HG02798 (cell line): Measurements from ENCODE around the gene NR4A1.
A peak's percentile ranks its signal among the peaks of the same experiment; 100 is the strongest.
"Not testable (repeated sequence)": the region's sequence is repeated elsewhere in the genome, so short reads cannot be mapped to it uniquely, and the experiment has no call there.

ENCODE experiments used
- ATAC-seq: cut with Tn5 transposase; IDR thresholded peaks from one replicate; pipeline ENCODE4 v1.9.1; 2021; ENCODE audit warnings: mild to moderate bottlenecking; ENCODE audit not compliant: unreplicated experiment, poor library complexity

NR4A1 gene

DNA sequence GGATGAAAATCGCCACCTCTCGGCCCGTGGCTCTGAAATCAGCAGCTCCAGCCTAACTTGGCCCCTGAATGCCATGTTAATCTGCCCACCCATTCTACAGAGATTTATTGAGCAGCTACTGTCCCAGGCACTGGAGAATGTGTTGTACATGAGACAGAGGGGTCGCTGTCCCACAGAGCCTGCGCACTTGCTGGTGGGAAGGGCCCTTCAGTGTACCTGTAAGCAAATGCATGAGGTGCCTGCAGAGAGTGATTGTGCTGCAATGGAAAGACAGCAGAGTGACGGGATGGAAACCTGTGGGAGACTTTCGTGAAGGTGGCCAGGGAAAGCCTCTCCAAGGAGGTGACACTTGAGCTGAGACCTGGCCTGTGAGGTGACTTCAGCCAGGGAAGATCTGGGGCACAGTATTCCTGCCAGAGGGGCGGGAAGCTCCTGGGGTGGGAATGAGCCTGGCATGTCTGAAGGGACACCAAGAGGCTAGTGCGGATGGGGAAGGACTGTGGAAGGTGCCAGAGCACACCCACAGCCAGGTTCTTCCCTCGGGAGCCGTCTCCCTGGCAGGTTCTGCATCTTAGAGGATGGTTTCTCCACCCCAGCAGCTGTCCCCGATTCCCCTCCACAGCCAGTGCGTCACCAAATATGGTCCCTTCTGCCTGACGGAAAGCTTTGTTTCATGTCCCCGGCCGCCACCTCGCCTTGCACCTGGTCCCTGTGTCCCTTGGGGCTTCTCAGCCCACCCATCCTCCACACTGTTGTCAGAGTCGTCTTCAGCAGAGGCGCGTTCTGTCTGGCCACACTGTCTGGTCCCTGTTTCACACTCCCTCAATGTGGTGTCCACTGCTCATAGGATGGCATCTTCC is 36.9 kb downstream of the NR4A1 start:
- peak; percentile 75 for ATAC-seq

DNA sequence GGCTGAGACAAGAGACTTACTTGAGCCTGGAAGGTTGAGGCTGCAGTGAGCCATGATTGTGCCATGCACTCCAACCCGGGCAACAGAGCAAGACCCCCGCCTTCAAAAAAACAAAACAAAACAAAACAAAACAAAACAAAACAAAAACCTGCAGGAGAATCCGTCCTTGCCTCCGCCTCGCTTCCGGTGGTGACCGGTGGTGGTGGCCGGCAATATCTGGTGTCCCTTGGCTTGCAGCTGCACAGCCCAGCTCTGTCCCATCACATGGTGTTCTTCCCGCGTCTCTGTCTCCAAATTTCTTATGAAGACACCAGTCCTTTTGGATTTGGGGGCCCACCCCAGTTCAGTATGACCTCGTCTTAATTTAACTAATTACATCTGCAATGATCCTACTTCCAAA is 38.2 kb downstream of the NR4A1 start:
- no peak for ATAC-seq

DNA sequence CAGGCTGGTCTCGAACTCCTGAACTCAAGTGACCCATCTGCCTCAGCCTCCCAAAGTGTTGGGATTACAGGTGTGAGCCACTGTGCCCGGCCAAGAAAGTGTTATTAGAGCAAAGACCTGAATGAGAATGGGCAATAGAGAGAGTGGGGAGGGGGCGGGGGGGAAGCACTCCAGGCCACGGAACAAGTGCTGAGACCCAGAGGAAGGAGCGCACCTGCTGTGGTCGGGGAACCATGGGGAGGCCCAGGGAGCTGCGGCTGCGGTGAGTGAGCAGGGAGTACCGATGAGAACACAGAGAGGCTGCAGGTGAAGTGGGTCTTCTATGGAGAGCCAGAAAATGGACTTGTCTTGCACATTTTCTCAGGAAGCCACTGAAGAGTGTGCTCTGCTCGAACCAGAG is 39.0 kb downstream of the NR4A1 start:
- ATAC-seq, result no peak

DNA sequence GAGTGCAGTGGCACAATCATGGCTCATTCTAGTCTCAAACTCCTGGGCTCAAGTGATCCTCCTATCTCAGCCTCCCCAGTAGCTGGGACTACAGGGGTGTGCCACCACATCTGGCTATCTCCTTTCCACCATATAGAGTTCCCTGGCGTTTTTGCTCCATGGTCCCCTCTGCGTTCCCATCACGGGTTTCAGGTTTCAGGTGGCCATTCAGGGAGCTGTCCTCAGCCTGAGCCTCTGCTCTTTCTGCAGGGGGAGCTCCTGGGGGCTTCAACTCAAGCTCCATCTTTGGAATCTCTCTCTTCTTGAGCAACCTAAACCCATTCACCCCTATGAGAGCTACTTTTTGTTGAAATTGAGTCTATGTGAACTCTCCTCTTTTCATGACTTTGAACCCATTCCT is 39.8 kb downstream of the NR4A1 start:
- ATAC-seq, result no peak

DNA sequence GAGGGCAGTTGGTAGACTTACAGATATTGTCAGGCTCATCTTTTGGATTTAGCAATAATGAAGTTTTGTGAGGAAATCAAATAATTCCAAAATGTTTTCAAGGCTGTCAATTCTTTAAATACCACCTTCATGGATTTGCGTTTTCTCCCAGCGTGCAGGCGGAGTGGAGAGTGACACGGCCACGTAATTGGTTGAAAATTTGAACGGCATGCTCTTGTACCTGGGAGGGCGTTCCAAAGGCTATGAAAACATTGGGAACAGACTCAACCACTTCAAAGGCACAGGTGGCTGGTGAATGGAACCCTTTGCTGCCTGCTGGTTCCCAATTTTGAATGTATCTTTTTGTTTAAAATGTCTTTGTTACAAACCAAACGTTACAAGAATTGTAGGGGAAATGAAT is 40.6 kb downstream of the NR4A1 start:
- no peak for ATAC-seq

DNA sequence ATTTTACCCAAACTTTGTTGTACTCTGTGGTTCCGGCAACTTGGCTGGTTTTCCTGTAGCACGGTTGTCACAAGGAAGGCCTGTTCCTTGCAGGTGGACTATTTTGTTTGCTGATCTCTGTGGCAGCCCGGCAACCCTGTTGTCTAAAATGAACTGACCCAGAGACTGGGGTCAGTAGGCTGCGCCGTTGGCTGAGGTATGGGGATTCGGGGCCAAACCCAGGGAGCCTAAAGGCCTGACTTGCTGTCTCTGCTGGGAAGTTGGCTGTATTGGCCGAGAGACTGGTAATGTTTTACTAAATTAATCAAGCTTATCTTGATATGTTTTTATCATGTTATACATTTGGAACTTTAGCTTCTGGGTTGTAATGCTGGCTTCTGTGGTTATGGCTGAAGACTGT is 42.1 kb downstream of the NR4A1 start:
- ATAC-seq, result no peak

DNA sequence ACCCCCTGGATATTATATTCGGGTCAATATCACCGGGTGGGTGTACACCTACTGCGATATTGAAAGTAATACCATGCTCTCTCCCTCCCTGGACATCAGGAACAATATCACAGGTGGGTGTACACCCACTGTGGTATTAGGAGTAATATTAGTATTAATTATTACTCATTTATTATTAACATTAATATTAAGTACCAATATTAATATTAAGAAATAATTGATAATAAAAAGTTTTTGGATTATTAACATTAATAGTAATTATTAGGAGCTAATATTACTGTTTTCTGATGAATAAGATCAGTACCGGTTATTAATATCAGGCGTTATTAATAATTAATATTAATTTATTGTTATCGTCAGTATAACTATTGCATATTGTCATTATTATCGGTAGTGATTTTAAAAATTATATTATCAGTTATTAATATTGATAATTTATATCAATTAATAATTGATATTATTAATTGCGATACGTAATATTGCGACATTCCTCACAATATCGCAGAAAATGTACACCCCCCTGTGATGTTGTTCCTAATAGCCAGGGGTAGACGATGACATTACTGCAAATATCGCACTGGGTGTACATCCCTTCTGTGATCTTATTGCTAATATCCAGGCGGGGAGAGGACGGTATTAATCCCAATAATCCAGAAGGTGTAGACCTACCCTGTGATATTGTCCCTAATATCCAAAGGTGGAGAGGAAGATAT is 45.2 kb downstream of the NR4A1 start:
- ATAC-seq, result no peak

DNA sequence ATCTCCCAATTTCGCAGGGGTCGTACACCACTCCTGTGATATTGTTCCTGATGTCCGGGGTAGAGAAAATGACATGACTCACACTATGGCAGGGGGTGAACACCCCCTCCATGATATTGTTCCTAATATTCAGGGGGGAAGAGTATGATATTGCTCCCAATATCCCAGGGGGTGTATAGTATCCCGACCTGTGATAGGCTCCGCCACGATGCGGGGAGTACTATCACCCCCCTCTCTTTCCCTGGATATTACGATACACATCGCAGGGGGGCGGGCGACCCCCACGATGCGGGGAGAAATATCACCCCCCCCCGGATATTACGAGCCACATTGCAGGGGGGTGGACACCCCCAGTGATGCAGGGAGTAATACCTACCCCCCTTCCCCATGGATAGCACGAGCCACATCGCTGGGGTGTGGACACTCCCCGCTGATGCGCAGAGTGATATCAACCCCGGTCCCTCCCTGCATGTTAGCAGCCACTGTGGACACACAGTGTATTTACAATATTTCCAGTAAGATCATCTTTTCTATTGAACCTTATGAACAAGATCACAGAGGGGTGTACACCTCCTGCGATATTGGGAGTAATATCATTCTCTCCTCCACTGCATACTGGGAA is 45.9 kb downstream of the NR4A1 start:
- no peak for ATAC-seq

DNA sequence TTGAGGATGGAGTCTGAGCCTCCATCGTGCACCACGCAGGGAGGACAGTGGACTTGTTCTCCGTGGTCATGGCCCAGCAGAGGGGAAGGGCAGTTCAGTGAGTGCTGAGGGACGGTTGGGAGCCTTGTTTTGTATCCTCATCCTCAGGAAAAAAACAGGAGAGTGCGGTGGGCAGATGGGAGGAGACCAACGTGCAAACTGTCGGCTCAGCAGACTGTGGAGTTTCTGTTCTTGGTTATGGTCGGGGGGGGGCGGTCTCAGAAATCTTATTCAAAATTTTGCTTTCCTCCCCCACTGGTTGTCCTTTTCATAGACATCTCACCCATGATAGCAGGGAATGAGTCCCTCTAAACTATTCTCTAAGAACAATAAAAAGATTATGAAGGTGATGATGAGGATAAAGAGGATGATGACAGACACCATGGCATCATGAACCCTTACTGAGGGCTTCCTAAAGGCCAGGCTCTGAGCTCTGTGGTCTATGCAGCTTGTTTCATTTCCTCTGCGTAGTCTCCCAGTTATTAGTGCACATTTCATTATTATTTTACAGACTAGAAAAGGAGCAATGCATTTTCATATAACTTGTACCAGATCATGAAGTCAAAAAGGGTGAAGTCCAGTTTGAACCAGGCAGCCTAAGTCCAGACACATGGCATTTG is 53.3 kb downstream of the NR4A1 start:
- ATAC-seq, result not testable (repeated sequence)
